ENCODE data around the gene CSF2. TPM values are rescaled to one million over a fixed set of nuclear protein-coding genes. Genes with fewer than 3 reads are reported as not detected.

Gene CSF2
- total and polyA plus RNA-seq, 4 donors, result 0.37 to 16.8 (median 8.2) TPM

DNA sequence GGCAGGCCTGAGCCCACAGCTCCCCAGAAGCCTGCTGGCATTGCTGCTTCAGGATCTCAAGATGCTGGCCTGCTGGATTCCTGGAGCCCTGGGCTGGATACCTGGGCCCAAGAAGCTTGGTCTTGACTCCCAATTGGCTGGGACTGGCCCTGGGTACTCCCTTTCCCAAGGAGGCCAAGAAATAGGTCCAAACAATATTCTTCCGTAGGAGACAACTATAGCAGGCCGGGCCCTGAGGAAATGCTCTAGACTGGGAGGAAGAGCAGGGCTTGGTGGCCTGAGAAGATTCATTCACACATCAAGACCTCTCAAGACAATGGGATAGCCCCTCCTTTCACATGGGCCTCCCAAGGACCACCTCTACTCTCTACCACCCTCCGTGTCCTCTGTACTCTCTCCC, 7.9 kb downstream of the CSF2 start:
- TF ChIP-seq, protein P1, sequence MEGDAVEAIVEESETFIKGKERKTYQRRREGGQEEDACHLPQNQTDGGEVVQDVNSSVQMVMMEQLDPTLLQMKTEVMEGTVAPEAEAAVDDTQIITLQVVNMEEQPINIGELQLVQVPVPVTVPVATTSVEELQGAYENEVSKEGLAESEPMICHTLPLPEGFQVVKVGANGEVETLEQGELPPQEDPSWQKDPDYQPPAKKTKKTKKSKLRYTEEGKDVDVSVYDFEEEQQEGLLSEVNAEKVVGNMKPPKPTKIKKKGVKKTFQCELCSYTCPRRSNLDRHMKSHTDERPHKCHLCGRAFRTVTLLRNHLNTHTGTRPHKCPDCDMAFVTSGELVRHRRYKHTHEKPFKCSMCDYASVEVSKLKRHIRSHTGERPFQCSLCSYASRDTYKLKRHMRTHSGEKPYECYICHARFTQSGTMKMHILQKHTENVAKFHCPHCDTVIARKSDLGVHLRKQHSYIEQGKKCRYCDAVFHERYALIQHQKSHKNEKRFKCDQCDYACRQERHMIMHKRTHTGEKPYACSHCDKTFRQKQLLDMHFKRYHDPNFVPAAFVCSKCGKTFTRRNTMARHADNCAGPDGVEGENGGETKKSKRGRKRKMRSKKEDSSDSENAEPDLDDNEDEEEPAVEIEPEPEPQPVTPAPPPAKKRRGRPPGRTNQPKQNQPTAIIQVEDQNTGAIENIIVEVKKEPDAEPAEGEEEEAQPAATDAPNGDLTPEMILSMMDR (IDR thresholded peaks at IDR 0.05; ENCODE audit: control extremely low read depth, extremely low read depth), result no peak
- no peak overlapping the region for H3K27ac ChIP-seq (ENCODE audit: low read depth in 1 of 2, low read length in 1 of 2)

DNA sequence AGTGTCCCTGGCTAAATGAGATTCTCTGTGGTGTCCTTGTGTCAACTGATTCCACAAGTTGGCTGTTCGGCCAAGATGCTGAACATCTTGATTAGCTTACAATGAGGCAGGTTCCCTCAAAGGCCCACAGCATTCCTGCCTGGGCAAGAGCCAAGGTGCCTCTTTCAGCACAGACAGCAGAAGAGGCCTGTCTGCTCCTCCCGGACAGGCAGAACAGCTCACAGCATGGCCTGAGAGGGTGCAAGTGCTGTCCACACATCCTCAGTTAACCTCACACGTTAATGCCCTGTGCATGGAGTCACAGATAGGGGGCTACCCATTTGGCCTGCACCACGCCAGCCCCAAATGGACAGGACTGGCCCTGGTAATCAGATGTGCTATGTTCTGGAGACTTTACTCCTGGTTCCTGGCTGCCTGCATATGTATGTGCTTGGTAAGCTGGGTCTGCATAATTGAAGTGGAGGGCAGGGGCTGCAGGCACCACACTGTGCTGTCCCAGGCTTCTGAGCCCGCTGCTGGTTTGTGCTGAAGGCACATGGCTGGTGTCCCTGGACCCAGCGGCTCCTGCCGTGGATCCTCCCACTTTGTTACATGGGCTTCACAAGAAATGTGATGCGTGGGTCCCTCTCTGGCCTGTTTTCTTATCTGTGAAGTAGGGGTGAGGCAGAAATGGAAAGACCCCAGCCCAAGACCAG, 8.9 kb downstream of the CSF2 start:
- Histone ChIP-seq H3K27me3 (ENCODE audit: control insufficient read depth in 3 of 3, insufficient read depth in 3 of 3, low read length in 2 of 3) (no peaks in the 10 kb centered on the region), H3K36me3 (ENCODE audit: control insufficient read depth in 4 of 4, insufficient read depth in 4 of 4, low read length in 4 of 4) (no peaks in the 10 kb centered on the region), H3K4me1 (ENCODE audit: control insufficient read depth in 5 of 5, insufficient read depth in 5 of 5, low read length in 5 of 5) (peaks cover 0 to 13% (median 0%) of the 10 kb centered on the region in 5 donors), H3K9me3 (ENCODE audit: control insufficient read depth in 4 of 4, insufficient read depth in 3 of 4, low read length in 3 of 4) (no peaks in the 10 kb centered on the region), H3K27ac (ENCODE audit: low read depth in 1 of 2, low read length in 1 of 2) (no peak overlapping the region), H3K9ac (ENCODE audit: insufficient read depth in 1 of 2, low read length in 2 of 2) (no peak overlapping the region), H3K4me3 (no peak overlapping the region)
- WGBS, 2 donors, result 96% methylated on average over 7 to 8 of the region's 8 CpGs
- TF ChIP-seq, protein P1 (IDR thresholded peaks at IDR 0.05; ENCODE audit: control extremely low read depth, extremely low read depth), result no peak
- DNase-seq, result no peak
- no peak for ATAC-seq (ENCODE audit: insufficient read depth, low FRiP score)

More for the DNA sequence above, 7.9 kb downstream of the CSF2 start:
- no peaks in the 10 kb centered on the region for H3K9me3 ChIP-seq (ENCODE audit: control insufficient read depth in 4 of 4, insufficient read depth in 3 of 4, low read length in 3 of 4)
- ATAC-seq (ENCODE audit: insufficient read depth, low FRiP score) (no peak), DNase-seq (no peak)
- H3K36me3 ChIP-seq (ENCODE audit: control insufficient read depth in 4 of 4, insufficient read depth in 4 of 4, low read length in 4 of 4), result no peaks in the 10 kb centered on the region
- peaks cover 0 to 8% (median 3%) of the 10 kb centered on the region in 5 donors for H3K4me1 ChIP-seq (ENCODE audit: control insufficient read depth in 5 of 5, insufficient read depth in 5 of 5, low read length in 5 of 5)
- H3K27me3 ChIP-seq (ENCODE audit: control insufficient read depth in 3 of 3, insufficient read depth in 3 of 3, low read length in 2 of 3), result no peaks in the 10 kb centered on the region
- no peak overlapping the region for H3K9ac ChIP-seq (ENCODE audit: insufficient read depth in 1 of 2, low read length in 2 of 2)
- 94 to 97% methylated on average over 3 of the region's 3 CpGs for WGBS, 2 donors
- H3K4me3 ChIP-seq, result no peak overlapping the region

DNA sequence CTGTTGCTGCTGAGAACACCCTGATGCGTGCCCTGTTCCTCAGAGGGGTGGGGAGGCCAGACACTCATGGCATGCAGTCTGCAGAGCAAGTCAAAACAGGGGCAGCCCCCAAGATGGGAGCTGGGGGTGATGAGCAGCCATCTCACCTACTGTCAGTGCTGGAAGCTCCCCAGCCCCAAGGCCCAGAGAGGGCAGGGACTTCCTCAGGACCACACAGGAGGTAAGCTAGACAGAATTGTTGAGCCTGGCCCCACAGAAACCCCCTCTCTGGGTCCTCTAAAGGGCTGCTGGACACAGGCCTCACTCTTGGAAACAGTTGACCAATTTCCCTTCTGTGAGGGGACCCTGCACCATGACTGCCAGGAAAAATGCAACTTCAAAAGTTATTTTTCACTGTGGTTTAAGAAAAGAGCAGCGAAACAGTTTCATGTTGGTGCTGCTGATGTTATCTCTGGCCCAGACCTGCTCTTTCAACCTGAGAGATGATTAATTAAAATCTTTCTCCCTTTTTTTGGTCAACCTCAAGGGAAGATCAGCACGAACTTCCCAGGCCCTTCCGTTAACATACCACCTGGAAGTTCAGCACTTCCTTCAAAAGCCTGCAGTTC, 9.6 kb downstream of the CSF2 start:
- DNase-seq (no peak), ATAC-seq (ENCODE audit: insufficient read depth, low FRiP score) (no peak)
- Histone ChIP-seq H3K9ac (ENCODE audit: insufficient read depth in 1 of 2, low read length in 2 of 2) (no peak overlapping the region), H3K27ac (ENCODE audit: low read depth in 1 of 2, low read length in 1 of 2) (no peak overlapping the region), H3K36me3 (ENCODE audit: control insufficient read depth in 4 of 4, insufficient read depth in 4 of 4, low read length in 4 of 4) (no peaks in the 10 kb centered on the region), H3K4me3 (no peak overlapping the region), H3K4me1 (ENCODE audit: control insufficient read depth in 5 of 5, insufficient read depth in 5 of 5, low read length in 5 of 5) (peaks cover 0 to 13% (median 0%) of the 10 kb centered on the region in 5 donors), H3K27me3 (ENCODE audit: control insufficient read depth in 3 of 3, insufficient read depth in 3 of 3, low read length in 2 of 3) (no peaks in the 10 kb centered on the region), H3K9me3 (ENCODE audit: control insufficient read depth in 4 of 4, insufficient read depth in 3 of 4, low read length in 3 of 4) (no peaks in the 10 kb centered on the region)
- TF ChIP-seq, protein P1 (IDR thresholded peaks at IDR 0.05; ENCODE audit: control extremely low read depth, extremely low read depth), result no peak
- 73 to 84% methylated on average over 4 of the region's 4 CpGs for WGBS, 2 donors

Data from lung (tissue), 12 donors.